Neural cell (in vitro differentiated cells): ENCODE measurements around the gene MAP2K6.

Source experiments
- EP300 ChIP-seq: fragments of 450-650 bp; conservative IDR thresholded peaks from 2 replicates; pipeline ENCODE4 v1.6.1; 2014; ENCODE audit warnings: antibody characterized with exemption, mild to moderate bottlenecking, moderate library complexity; ENCODE audit not compliant: poor library complexity, severe bottlenecking
- EZH2 ChIP-seq: fragments of 200-600, 300-800 bp; shearing (Covaris generic), sonication (generic); IDR thresholded peaks from 2 replicates; pipeline ENCODE4 v1.6.1; 2014; ENCODE audit warnings: antibody characterized with exemption, low read length, borderline replicate concordance, mild to moderate bottlenecking; ENCODE audit not compliant: insufficient read depth, poor library complexity, severe bottlenecking
- POLR2AphosphoS5 ChIP-seq: IDR thresholded peaks from 2 replicates; pipeline ENCODE4 v1.6.1; 2012
- RAD21 ChIP-seq: fragments of 450-650 bp; conservative IDR thresholded peaks from 2 replicates; pipeline ENCODE4 v1.6.1; 2014; ENCODE audit warnings: antibody characterized with exemption, mild to moderate bottlenecking, moderate library complexity
- TAF1 ChIP-seq: IDR thresholded peaks from 2 replicates; pipeline ENCODE4 v1.6.1; 2012; ENCODE audit warnings: low read depth
- TF ChIP-seq, protein P1 (sequence below): IDR thresholded peaks from 2 replicates; pipeline ENCODE4 v1.6.1; 2012; ENCODE audit warnings: borderline replicate concordance
- TF ChIP-seq, protein P2 (sequence below): fragments of 450-650 bp; IDR thresholded peaks from 2 replicates; pipeline ENCODE4 v1.5.1; 2014; ENCODE audit warnings: antibody characterized with exemption, mild to moderate bottlenecking, moderate library complexity; ENCODE audit not compliant: poor library complexity, severe bottlenecking

DNA sequence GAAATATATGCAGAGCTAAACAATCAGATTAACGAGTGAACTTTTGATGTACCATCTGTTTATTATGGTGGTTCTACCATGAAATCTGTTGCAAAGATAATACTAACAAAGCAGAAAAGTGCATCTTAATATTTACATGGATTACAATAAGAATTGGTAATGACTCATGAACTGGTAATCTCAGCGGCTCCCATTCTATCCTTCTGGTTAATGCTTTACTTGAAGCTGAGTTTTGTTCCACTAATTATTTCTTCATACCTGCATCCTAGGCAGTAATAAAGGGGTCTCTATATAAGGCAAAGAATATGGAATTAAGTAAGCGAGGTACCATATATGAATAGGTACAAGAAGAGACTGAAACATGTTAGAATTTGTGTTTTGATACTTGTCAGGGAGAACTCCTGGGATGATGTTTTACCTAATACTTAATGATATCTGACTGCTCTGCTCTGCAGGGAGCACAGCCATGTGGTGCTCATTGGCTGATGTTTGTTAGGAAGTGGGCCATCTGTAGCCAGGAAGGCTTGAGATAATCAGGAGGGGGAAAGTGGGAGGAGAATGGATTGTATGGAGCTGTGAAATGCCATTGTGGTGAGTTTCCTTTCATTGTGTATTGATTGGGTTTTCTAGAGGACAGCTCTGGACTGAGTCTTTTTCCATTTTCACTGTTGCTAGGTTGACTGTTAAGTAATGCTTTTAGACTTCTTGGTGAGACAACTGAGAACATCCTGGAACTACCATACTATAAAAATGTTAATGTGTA lies 52.6 kb downstream of the MAP2K6 start:
- TF ChIP-seq, protein P1, sequence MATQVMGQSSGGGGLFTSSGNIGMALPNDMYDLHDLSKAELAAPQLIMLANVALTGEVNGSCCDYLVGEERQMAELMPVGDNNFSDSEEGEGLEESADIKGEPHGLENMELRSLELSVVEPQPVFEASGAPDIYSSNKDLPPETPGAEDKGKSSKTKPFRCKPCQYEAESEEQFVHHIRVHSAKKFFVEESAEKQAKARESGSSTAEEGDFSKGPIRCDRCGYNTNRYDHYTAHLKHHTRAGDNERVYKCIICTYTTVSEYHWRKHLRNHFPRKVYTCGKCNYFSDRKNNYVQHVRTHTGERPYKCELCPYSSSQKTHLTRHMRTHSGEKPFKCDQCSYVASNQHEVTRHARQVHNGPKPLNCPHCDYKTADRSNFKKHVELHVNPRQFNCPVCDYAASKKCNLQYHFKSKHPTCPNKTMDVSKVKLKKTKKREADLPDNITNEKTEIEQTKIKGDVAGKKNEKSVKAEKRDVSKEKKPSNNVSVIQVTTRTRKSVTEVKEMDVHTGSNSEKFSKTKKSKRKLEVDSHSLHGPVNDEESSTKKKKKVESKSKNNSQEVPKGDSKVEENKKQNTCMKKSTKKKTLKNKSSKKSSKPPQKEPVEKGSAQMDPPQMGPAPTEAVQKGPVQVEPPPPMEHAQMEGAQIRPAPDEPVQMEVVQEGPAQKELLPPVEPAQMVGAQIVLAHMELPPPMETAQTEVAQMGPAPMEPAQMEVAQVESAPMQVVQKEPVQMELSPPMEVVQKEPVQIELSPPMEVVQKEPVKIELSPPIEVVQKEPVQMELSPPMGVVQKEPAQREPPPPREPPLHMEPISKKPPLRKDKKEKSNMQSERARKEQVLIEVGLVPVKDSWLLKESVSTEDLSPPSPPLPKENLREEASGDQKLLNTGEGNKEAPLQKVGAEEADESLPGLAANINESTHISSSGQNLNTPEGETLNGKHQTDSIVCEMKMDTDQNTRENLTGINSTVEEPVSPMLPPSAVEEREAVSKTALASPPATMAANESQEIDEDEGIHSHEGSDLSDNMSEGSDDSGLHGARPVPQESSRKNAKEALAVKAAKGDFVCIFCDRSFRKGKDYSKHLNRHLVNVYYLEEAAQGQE = no peak
- no peak for TF ChIP-seq EZH2
- TF ChIP-seq, protein P2, sequence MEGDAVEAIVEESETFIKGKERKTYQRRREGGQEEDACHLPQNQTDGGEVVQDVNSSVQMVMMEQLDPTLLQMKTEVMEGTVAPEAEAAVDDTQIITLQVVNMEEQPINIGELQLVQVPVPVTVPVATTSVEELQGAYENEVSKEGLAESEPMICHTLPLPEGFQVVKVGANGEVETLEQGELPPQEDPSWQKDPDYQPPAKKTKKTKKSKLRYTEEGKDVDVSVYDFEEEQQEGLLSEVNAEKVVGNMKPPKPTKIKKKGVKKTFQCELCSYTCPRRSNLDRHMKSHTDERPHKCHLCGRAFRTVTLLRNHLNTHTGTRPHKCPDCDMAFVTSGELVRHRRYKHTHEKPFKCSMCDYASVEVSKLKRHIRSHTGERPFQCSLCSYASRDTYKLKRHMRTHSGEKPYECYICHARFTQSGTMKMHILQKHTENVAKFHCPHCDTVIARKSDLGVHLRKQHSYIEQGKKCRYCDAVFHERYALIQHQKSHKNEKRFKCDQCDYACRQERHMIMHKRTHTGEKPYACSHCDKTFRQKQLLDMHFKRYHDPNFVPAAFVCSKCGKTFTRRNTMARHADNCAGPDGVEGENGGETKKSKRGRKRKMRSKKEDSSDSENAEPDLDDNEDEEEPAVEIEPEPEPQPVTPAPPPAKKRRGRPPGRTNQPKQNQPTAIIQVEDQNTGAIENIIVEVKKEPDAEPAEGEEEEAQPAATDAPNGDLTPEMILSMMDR = no peak
- no peak for TF ChIP-seq POLR2AphosphoS5
- TF ChIP-seq RAD21 = no peak
- TF ChIP-seq EP300 = no peak
- TF ChIP-seq TAF1 = no peak
